ENCODE measurements around the gene ETS1.

The ETS1 gene

DNA sequence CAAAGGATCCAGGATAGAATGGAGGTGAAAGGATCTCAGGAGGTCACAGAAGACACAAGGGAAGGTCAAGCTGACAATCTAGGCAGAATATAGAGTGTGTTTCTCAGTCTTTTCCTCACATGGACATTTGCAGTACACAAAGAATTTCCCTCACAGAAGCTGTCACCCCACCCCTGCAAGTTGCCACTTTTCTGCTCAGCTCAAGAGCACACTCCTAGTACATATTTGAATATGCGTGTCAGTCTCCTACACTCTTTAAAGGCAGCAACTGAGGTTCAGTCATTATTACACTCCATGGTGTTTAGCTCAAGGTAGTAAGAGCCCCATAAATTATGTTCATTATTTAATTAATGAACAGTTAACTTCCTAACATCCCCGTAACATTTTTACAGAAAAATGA is 59.1 kb downstream of the ETS1 start:
- Histone ChIP-seq H3K9me3 (ENCODE audit: control insufficient read depth in 1 of 2, low read length in 2 of 2) (no peaks in the 10 kb centered on the region), H3K36me3 (ENCODE audit: control insufficient read depth in 1 of 2, insufficient read depth in 2 of 2, low read length in 2 of 2) (no peaks in the 10 kb centered on the region), H3K27ac (ENCODE audit: low read depth, low read length) (no peak overlapping the region), H3K4me3 (ENCODE audit: low read depth in 1 of 2, low read length in 2 of 2) (no peak overlapping the region), H3K4me1 (ENCODE audit: control insufficient read depth in 1 of 2, insufficient read depth in 2 of 2, low read length in 2 of 2) (peaks cover 3 to 4% of the 10 kb centered on the region in 2 donors), H3K27me3 (ENCODE audit: control insufficient read depth in 1 of 2, insufficient read depth in 2 of 2, low read length in 2 of 2) (no peaks in the 10 kb centered on the region), H3K9ac (ENCODE audit: low read depth in 1 of 2, low read length in 2 of 2) (no peak overlapping the region)

DNA sequence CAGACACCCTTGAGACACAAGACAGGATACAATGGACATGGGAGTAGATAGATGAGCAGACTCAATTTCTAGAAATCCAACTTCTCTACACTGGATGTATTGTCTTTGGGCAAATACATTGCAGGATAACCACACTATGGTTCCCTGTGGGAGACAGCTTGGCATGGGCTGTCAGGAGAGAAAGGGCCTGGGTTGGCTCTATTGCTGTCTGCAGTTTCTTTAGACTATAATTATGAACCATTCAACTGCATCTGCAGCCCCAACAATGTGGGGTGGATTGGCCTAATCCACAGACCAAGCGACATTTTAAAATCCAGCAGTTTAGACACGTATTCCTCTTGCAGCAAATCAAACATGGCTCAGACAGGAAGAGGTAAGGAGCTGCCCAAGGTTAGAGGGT is 60.3 kb downstream of the ETS1 start:
- Histone ChIP-seq H3K27ac (ENCODE audit: low read depth, low read length) (no peak overlapping the region), H3K9ac (ENCODE audit: low read depth in 1 of 2, low read length in 2 of 2) (no peak overlapping the region), H3K27me3 (ENCODE audit: control insufficient read depth in 1 of 2, insufficient read depth in 2 of 2, low read length in 2 of 2) (no peaks in the 10 kb centered on the region), H3K36me3 (ENCODE audit: control insufficient read depth in 1 of 2, insufficient read depth in 2 of 2, low read length in 2 of 2) (no peaks in the 10 kb centered on the region), H3K4me1 (ENCODE audit: control insufficient read depth in 1 of 2, insufficient read depth in 2 of 2, low read length in 2 of 2) (peaks cover 7 to 10% of the 10 kb centered on the region in 2 donors), H3K9me3 (ENCODE audit: control insufficient read depth in 1 of 2, low read length in 2 of 2) (no peaks in the 10 kb centered on the region), H3K4me3 (ENCODE audit: low read depth in 1 of 2, low read length in 2 of 2) (no peak overlapping the region)

DNA sequence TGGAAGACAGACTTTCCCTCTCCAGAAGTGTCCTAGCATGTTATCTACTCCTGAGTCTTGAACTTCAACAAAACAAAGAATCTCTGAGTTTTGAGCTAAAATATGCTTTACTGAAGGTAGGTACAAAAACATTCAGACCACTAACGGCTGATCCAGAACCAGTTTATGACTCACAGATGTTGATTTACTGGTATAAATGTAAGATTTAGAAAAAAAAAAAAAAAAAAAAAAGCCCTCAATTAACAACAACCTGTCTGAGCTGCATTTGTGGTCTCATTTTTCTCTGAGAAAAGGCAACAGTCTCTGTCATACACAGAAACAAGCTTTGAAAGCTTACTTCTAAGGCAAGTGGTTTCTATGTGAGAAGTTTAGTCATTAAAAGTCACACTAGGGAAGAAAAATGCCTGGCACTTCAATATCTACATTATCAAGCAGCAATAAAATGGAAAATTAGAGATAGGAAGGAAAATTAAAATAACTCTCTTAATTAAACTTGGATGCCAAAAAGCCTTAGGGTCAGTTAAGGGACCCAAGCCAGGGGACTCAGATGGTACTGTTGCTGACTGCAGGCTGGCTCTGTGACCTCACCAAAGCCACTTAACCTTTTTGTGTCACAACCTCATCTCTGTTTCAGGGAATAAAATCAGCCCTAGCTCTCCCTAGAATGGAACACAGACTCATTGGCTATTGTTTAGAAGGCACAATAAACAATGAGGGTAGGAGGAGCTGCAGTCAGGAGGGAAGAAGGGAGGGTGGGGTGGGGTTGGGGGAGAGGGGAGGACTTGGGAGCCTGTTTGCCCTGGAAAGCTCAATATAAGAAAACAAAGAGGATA is 61.7 kb downstream of the ETS1 start:
- H3K36me3 ChIP-seq (ENCODE audit: control insufficient read depth in 1 of 2, insufficient read depth in 2 of 2, low read length in 2 of 2): no peaks in the 10 kb centered on the region
- H3K4me3 ChIP-seq (ENCODE audit: low read depth in 1 of 2, low read length in 2 of 2): no peak overlapping the region
- H3K9me3 ChIP-seq (ENCODE audit: control insufficient read depth in 1 of 2, low read length in 2 of 2): no peaks in the 10 kb centered on the region
- peaks cover 0 to 2% of the 10 kb centered on the region in 2 donors for H3K27me3 ChIP-seq (ENCODE audit: control insufficient read depth in 1 of 2, insufficient read depth in 2 of 2, low read length in 2 of 2)
- H3K27ac ChIP-seq (ENCODE audit: low read depth, low read length): peak overlapping the region; percentile 60
- H3K9ac ChIP-seq (ENCODE audit: low read depth in 1 of 2, low read length in 2 of 2): no peak overlapping the region
- H3K4me1 ChIP-seq (ENCODE audit: control insufficient read depth in 1 of 2, insufficient read depth in 2 of 2, low read length in 2 of 2): peaks cover 7 to 10% of the 10 kb centered on the region in 2 donors

DNA sequence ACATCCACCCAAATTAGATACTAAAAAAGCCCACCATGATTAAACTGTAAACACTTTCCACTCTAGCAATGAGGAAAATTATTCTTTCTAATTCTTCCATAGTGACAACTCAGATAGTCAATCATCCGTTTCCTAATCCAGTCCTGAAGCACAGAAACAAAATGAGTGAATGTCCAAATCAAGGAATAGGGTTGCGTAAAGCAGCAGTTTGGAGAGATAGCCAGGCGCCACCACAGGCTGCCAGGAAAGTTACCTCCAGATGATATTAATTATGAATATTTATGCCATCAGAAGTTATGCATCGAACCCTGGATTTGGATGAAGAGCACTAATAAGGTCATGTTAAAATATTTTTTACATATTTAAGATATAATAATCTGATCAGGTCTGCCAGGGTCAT is 63.2 kb downstream of the ETS1 start:
- no peak overlapping the region for H3K9ac ChIP-seq (ENCODE audit: low read depth in 1 of 2, low read length in 2 of 2)
- H3K36me3 ChIP-seq (ENCODE audit: control insufficient read depth in 1 of 2, insufficient read depth in 2 of 2, low read length in 2 of 2): no peaks in the 10 kb centered on the region
- H3K27ac ChIP-seq (ENCODE audit: low read depth, low read length): no peak overlapping the region
- peaks cover 7 to 10% of the 10 kb centered on the region in 2 donors for H3K4me1 ChIP-seq (ENCODE audit: control insufficient read depth in 1 of 2, insufficient read depth in 2 of 2, low read length in 2 of 2)
- H3K4me3 ChIP-seq (ENCODE audit: low read depth in 1 of 2, low read length in 2 of 2): no peak overlapping the region
- peaks cover 0 to 4% of the 10 kb centered on the region in 2 donors for H3K27me3 ChIP-seq (ENCODE audit: control insufficient read depth in 1 of 2, insufficient read depth in 2 of 2, low read length in 2 of 2)
- no peaks in the 10 kb centered on the region for H3K9me3 ChIP-seq (ENCODE audit: control insufficient read depth in 1 of 2, low read length in 2 of 2)

DNA sequence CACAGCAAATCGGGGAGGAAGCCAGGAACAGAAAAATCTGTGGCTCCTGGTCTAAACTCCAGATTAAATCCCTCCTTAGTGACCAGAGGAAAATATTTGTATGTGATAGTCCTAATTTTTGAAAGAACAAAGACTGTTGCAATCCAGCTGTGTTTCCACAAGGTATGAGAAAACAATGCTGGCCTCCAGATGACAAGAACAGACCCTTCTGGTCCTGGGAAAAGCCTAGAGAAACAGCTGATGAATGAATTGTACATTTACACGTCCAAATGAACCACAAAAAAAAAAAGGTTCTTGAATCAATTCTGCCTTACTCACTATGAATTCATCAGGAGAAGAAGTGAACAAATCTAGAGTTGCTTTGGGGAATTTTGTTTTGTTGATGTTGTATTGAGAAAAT is 63.7 kb downstream of the ETS1 start:
- peak overlapping the region in 1 of 2 donors; percentile 95 for H3K9ac ChIP-seq (ENCODE audit: low read depth in 1 of 2, low read length in 2 of 2)
- peaks cover 0 to 4% of the 10 kb centered on the region in 2 donors for H3K27me3 ChIP-seq (ENCODE audit: control insufficient read depth in 1 of 2, insufficient read depth in 2 of 2, low read length in 2 of 2)
- H3K9me3 ChIP-seq (ENCODE audit: control insufficient read depth in 1 of 2, low read length in 2 of 2): no peaks in the 10 kb centered on the region
- H3K4me1 ChIP-seq (ENCODE audit: control insufficient read depth in 1 of 2, insufficient read depth in 2 of 2, low read length in 2 of 2): peaks cover 7 to 10% of the 10 kb centered on the region in 2 donors
- no peak overlapping the region for H3K4me3 ChIP-seq (ENCODE audit: low read depth in 1 of 2, low read length in 2 of 2)
- H3K36me3 ChIP-seq (ENCODE audit: control insufficient read depth in 1 of 2, insufficient read depth in 2 of 2, low read length in 2 of 2): no peaks in the 10 kb centered on the region
- no peak overlapping the region for H3K27ac ChIP-seq (ENCODE audit: low read depth, low read length)

DNA sequence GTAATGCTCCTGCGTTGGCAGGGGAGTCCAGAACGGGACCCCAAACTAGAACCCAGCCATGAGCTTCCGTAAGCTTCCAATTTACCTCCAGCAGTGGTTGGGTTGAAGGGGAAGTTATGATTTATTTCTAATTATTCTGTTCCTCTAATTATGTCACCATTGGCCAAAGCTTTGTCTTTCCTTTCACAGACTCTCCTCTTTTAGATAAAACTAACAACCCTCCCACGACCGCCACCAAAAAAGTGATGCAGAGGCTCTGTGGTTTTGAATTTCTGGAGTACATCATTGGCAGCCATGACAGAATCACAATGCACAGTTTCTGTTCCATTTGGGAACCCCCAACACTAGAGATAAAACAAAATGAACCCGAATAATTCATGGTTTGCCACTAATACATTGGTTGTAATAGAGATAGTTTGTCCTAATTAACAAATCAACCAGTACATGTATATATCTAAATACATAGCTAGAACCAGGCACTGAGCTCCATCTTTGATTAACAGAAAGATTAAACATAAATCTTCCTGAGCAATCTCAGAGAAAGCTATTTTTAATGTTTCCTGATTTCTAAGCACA is 64.3 kb downstream of the ETS1 start:
- peak overlapping the region; percentile 74 for H3K27ac ChIP-seq (ENCODE audit: low read depth, low read length)
- H3K4me1 ChIP-seq (ENCODE audit: control insufficient read depth in 1 of 2, insufficient read depth in 2 of 2, low read length in 2 of 2): peaks cover 7 to 10% of the 10 kb centered on the region in 2 donors
- no peaks in the 10 kb centered on the region for H3K9me3 ChIP-seq (ENCODE audit: control insufficient read depth in 1 of 2, low read length in 2 of 2)
- peak overlapping the region; percentile 73 to 88 for H3K4me3 ChIP-seq (ENCODE audit: low read depth in 1 of 2, low read length in 2 of 2)
- peaks cover 0 to 4% of the 10 kb centered on the region in 2 donors for H3K27me3 ChIP-seq (ENCODE audit: control insufficient read depth in 1 of 2, insufficient read depth in 2 of 2, low read length in 2 of 2)
- peak overlapping the region; percentile 72 to 95 for H3K9ac ChIP-seq (ENCODE audit: low read depth in 1 of 2, low read length in 2 of 2)
- H3K36me3 ChIP-seq (ENCODE audit: control insufficient read depth in 1 of 2, insufficient read depth in 2 of 2, low read length in 2 of 2): no peaks in the 10 kb centered on the region

DNA sequence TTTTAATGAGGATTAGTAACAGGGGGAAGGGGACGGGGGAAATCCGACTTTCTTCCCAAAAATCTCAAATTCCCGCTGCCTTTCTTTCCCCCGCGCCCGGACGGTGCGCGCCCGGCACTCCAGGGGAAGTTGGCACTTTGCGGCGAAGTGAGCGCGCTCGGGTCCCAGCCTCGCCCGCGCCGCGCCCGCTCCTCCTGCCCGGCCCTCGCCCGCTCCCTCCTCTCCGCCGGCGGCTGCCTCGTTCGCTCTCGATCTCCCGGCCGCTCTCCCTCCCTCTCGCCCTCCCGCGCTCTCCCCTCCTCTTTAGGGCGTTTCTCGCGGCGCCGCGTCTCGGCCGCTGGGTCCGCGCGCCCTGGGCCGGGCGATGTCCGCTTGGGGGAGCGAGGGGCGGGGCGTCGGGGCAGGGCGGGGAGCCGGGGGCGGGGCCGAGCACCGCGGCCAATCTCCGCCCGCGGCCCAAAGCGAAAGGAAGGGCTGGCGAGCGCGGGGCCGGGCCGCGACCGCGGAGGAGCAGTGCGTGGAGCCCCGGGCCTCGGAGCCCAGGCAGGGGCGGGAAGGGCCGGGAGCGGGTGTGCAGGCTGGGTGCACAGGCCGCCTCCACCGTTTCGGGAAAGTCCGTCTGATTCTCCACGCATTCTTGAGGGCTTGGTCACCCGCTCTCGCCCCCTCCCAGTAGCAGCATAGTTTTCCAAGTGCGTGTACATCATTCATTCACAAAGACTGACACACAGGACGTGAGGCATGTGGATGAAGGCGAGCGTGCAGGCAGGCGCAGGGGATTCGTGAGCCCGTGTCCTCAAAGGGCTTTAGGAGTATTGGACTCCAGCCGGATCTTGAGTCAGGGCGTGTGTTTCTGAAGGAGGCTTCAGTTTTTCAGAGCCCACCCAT is 65.1 kb downstream of the ETS1 start:
- peak overlapping the region; percentile 91 to 95 for H3K9ac ChIP-seq (ENCODE audit: low read depth in 1 of 2, low read length in 2 of 2)
- peak overlapping the region; percentile 77 to 88 for H3K4me3 ChIP-seq (ENCODE audit: low read depth in 1 of 2, low read length in 2 of 2)
- peaks cover 0 to 4% of the 10 kb centered on the region in 2 donors for H3K27me3 ChIP-seq (ENCODE audit: control insufficient read depth in 1 of 2, insufficient read depth in 2 of 2, low read length in 2 of 2)
- no peaks in the 10 kb centered on the region for H3K9me3 ChIP-seq (ENCODE audit: control insufficient read depth in 1 of 2, low read length in 2 of 2)
- peak overlapping the region; percentile 84 for H3K27ac ChIP-seq (ENCODE audit: low read depth, low read length)
- peaks cover 7 to 10% of the 10 kb centered on the region in 2 donors for H3K4me1 ChIP-seq (ENCODE audit: control insufficient read depth in 1 of 2, insufficient read depth in 2 of 2, low read length in 2 of 2)
- no peaks in the 10 kb centered on the region for H3K36me3 ChIP-seq (ENCODE audit: control insufficient read depth in 1 of 2, insufficient read depth in 2 of 2, low read length in 2 of 2)

DNA sequence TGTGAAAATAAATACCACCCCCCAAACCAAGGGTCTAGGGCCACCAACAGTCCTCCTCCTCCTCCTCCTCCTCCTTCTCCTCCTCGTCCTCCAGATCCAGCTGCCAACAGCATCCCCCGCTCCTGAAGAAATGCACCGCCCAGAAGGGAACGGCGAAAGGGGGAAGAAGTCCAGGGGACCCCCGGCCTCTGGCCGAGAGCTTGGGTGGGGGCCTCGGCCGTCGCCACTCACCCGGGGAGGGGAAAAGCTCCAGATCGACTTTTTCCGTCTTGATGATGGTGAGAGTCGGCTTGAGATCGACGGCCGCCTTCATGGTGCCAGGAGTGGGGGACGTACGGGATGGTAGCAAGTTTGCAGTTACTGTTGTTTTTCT is 65.7 kb downstream of the ETS1 start:
- H3K36me3 ChIP-seq (ENCODE audit: control insufficient read depth in 1 of 2, insufficient read depth in 2 of 2, low read length in 2 of 2): no peaks in the 10 kb centered on the region
- H3K9ac ChIP-seq (ENCODE audit: low read depth in 1 of 2, low read length in 2 of 2): peak overlapping the region; percentile 55 to 91
- H3K27ac ChIP-seq (ENCODE audit: low read depth, low read length): peak overlapping the region; percentile 84
- H3K4me1 ChIP-seq (ENCODE audit: control insufficient read depth in 1 of 2, insufficient read depth in 2 of 2, low read length in 2 of 2): peaks cover 9 to 14% of the 10 kb centered on the region in 2 donors
- peaks cover 0 to 4% of the 10 kb centered on the region in 2 donors for H3K27me3 ChIP-seq (ENCODE audit: control insufficient read depth in 1 of 2, insufficient read depth in 2 of 2, low read length in 2 of 2)
- peak overlapping the region; percentile 77 for H3K4me3 ChIP-seq (ENCODE audit: low read depth in 1 of 2, low read length in 2 of 2)
- H3K9me3 ChIP-seq (ENCODE audit: control insufficient read depth in 1 of 2, low read length in 2 of 2): no peaks in the 10 kb centered on the region

DNA sequence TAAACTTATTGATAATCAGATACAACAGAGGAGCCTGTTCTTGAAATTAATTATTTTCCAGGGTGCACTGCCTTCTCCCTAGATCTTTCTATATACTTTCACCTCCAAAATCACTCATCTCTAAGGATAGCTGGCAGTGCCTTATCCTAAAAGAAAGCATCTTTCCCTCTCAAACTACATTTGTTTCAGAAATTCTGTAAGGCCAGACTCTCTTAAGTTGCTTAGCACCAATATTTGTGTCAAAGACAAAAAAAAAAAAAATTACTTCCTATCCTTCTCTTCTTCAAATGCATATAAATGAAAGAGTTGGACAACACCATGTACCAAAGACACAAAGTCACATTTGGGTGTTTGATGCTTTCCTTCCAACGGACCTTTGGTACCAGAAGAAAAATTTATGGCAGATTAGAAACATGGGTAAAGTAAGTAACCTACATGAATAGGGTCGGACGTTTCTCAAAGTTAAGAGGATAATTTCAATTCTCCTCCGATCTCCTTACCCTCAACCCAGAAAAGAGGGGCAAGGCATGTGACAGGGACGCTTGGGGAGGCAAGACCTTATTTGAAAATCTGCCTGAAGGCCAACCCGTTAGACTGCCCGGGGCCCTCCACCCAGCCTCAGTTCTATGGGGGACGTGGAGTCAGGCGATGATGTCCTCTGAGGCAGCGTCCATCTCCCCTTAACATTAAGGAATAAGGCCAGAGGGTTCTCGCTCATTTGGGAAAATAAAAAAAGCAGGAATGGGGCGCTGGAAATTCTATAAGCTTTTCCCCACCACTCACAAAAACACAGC is 66.3 kb downstream of the ETS1 start:
- Histone ChIP-seq H3K9ac (ENCODE audit: low read depth in 1 of 2, low read length in 2 of 2) (peak overlapping the region; percentile 55 to 91), H3K9me3 (ENCODE audit: control insufficient read depth in 1 of 2, low read length in 2 of 2) (no peaks in the 10 kb centered on the region), H3K4me1 (ENCODE audit: control insufficient read depth in 1 of 2, insufficient read depth in 2 of 2, low read length in 2 of 2) (peaks cover 15 to 20% of the 10 kb centered on the region in 2 donors), H3K36me3 (ENCODE audit: control insufficient read depth in 1 of 2, insufficient read depth in 2 of 2, low read length in 2 of 2) (no peaks in the 10 kb centered on the region), H3K4me3 (ENCODE audit: low read depth in 1 of 2, low read length in 2 of 2) (peak overlapping the region; percentile 77), H3K27me3 (ENCODE audit: control insufficient read depth in 1 of 2, insufficient read depth in 2 of 2, low read length in 2 of 2) (peaks cover 0 to 4% of the 10 kb centered on the region in 2 donors), H3K27ac (ENCODE audit: low read depth, low read length) (peak overlapping the region; percentile 84)
